ENCODE data around the gene IL19.

The IL19 gene, protein sequence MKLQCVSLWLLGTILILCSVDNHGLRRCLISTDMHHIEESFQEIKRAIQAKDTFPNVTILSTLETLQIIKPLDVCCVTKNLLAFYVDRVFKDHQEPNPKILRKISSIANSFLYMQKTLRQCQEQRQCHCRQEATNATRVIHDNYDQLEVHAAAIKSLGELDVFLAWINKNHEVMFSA

DNA sequence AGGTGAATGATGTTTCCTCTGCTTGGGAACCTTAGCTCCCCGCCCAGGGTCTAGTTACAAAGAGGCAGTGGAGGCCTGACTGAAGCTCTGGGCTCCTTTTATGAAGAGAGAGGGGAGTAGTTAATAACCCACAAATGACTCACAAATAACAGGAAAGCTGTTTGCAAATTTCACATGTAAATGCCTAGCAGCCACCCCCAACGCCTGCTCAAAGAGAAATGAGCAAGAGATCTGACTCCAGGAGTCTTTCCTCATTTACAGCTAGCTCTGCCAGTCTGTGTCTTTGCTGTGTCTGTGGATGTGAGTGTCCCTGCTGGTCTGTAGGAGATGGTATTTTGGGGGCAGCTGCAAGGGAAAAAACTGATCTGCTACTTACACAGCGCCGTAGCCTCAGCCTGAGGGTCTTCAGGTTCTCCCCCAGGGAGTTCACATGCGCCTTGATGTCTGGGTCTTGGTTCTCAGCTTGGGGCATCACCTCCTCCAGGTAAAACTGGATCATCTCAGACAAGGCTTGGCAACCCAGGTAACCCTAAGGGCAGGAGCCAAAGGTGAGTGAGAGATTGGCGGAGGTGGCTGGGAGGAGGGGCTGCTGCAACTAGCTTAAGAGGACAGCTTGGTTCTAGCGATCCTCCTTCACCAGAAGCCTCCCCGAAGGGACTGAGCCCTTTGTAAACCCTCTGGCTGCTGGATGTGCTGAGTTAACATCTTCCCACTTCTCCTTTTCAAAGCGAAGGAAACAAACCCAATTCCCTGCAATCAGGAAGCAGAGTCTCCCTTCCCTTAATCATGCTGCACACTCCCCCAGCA is at the start of gene IL19:
Gene IL19, plus strand, starts transcription at position 243 of the 807 bp plus-strand sequence. CDS start 65,890 bp downstream, outside the sequence.
- intact Hi-C loops (cut with micrococcal nuclease) = loop anchor here (5.0 kb wide), 1 partner anchor 33 kb away; no protein-coding TSS in a partner anchor
- Mint-ChIP-seq H3K9me3 (no peaks in the 10 kb centered on the region), H3K4me1 (ENCODE audit: low read depth) (peaks cover 96% of the 10 kb centered on the region), H3K36me3 (ENCODE audit: low read depth) (peaks cover 46% of the 10 kb centered on the region), H3K27ac (peak within 1 kb of the TSS; percentile 98), H3K27me3 (no peaks in the 10 kb centered on the region), H3K4me3 (peak within 1 kb of the TSS; percentile 91)

DNA sequence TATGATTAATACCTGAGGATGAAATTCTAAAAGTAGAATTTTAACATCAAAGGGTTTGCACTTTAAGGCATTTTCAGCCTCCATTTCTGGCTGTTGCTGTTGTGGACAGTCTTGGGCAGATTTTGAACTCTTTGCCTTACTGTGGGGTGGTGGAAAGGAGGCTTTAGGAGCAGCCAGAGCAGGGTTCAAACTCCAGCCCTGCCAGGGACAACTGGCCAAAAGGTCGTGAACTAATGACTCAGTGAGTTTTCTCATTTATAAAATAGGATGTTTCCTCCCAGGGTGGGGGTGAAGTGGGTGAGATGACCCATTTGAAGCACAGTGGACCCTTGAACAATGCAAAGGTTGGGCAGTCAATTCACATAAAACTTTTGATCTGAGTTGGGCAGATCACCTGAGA is 49.1 kb upstream of the IL19 start:
- no peaks in the 10 kb centered on the region for H3K27me3 Mint-ChIP-seq
- H3K27ac Mint-ChIP-seq = no peak overlapping the region
- H3K9me3 Mint-ChIP-seq = no peaks in the 10 kb centered on the region
- peaks cover 66% of the 10 kb centered on the region for H3K4me1 Mint-ChIP-seq (ENCODE audit: low read depth)
- intact Hi-C loops (cut with micrococcal nuclease) = no loop called here
- no peak overlapping the region for H3K4me3 Mint-ChIP-seq
- no peaks in the 10 kb centered on the region for H3K36me3 Mint-ChIP-seq (ENCODE audit: low read depth)

DNA sequence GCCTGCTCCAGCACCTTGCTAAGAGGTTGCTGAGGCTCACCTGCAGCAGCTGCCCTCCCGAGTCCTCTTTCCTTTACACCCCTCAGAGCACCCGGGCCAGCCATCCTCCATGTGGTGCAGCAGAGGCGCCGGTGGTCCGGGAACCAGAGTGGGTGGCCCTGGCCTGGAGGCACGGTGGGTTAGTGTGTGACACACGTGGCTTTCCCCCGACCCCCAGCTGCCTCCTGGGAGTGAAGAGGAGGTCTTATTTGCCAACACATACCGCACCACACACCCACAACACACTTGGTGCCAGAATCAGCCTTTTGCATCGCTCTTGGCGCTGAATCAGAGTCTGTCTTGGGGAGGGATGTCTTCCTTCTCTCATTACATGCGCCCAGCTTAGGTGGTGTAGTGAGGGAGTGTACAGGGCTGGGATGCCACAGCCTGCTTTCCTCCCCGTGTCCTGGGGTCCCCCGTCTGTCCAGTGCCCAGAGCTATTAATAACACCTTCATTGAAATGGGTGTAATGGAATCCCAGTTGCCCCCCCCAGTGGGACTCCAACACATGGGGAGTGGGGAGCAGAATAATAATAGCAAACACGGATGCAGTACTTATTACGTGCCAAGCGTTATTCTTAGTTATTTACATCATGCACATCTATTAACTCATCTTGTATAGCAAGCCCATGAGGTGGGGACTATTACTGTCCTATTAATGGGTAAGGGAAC is 47.7 kb upstream of the IL19 start:
- Mint-ChIP-seq H3K4me3 (no peak overlapping the region), H3K27ac (no peak overlapping the region), H3K4me1 (ENCODE audit: low read depth) (peaks cover 62% of the 10 kb centered on the region), H3K36me3 (ENCODE audit: low read depth) (no peaks in the 10 kb centered on the region), H3K27me3 (no peaks in the 10 kb centered on the region), H3K9me3 (no peaks in the 10 kb centered on the region)
- intact Hi-C loops (cut with micrococcal nuclease) = no loop called here

DNA sequence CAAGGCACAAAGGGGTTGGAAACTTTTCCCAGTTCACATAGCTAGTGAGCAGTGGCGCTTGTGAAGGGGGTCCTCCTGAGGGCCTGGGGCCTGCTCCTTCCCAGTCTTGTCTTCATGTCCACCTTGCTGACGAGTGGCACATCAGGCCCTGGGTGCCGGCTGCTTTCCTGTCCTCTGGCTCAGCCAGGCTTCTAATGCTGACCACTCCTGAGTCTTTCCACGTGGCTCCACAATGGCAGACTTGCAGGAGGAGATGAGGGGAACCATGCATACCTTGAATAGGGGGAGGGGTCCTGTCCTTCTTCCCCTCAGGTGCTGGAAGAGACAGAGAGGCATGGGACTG is 47.1 kb upstream of the IL19 start:
- H3K27me3 Mint-ChIP-seq = no peaks in the 10 kb centered on the region
- H3K27ac Mint-ChIP-seq = no peak overlapping the region
- intact Hi-C loops (cut with micrococcal nuclease) = no loop called here
- H3K36me3 Mint-ChIP-seq (ENCODE audit: low read depth) = peaks cover 2% of the 10 kb centered on the region
- no peak overlapping the region for H3K4me3 Mint-ChIP-seq
- peaks cover 66% of the 10 kb centered on the region for H3K4me1 Mint-ChIP-seq (ENCODE audit: low read depth)
- H3K9me3 Mint-ChIP-seq = no peaks in the 10 kb centered on the region

DNA sequence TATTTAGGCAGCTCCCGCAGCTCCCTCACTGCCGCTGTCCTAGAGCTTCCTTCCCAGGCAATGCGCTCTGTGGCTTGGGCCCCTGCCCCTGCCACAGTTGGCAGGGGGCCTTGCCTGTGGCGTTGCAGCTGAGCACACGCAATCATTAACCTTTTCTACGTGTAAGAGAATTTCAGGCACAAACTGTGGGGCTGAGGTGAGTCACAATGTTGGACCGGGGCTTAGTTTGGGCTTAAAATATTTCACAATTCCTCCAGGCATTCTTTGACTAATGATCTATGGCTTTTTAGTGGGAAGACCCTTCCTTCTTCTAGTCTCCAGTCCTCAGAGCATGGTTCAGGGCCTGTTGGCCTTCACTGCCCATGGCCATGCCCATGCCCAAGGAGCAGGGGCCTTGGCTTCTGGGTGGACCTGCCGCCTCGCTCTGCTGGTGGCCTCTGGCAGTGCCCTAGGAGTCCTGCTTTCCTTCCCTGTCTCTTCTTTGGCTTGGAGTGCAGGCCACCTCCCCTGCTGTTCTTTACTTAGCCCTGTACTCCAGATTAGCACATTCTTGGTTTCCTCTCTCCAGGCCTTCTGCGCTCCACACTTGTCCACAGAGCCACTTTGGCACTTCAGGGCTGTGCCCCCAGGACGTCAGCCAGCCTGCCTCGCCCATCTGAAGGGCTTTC is 46.6 kb upstream of the IL19 start:
- H3K27me3 Mint-ChIP-seq = no peaks in the 10 kb centered on the region

DNA sequence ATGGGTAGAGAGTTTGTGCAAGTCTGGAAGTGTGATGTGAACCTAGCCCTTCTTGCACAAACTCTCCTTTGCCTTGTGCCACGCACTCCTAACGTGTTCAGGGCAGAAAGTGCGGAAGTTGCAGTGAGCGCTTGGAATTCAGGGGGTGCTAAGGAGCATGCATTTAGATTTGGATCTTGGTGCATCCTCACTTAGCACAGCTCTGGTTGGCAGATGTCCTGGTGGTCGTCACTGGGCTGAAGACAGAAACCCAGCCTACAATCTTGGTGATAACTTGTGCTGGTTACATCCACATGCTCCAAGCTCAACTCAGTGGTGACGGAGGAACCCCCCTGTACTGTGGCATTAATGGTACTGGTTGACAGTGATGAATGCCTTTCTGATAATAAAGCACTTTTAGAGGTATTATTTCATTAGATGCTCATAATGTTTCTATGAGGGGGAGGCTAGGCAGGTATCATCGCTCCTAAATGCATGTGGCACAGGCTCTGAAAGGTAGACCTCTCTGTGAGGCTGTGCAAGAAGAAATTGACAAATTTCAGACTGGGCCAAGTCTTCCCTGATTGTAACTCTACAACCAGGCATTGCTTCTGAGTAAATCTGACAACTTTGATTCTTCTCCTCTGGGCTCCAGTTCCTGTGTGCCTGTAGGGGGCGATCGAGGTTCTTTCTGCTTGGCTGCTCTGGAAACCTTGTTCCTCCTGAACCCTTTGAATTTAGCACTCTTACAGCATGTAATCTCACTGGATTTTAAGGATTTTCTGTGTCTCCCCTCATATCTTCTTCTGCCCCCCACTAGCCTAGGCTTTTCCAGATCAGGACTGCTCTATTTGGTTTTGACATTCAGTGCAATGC is 45.2 kb upstream of the IL19 start:
- H3K27me3 Mint-ChIP-seq = no peaks in the 10 kb centered on the region
- no peak overlapping the region for H3K27ac Mint-ChIP-seq
- peaks cover 21% of the 10 kb centered on the region for H3K36me3 Mint-ChIP-seq (ENCODE audit: low read depth)
- H3K4me1 Mint-ChIP-seq (ENCODE audit: low read depth) = peaks cover 78% of the 10 kb centered on the region
- intact Hi-C loops (cut with micrococcal nuclease) = loop anchor here (5.0 kb wide), 1 partner anchor 257 kb away; no protein-coding TSS in a partner anchor
- H3K9me3 Mint-ChIP-seq = no peaks in the 10 kb centered on the region
- H3K4me3 Mint-ChIP-seq = no peak overlapping the region

More for the DNA sequence above, 46.6 kb upstream of the IL19 start:
- H3K27ac Mint-ChIP-seq = no peak overlapping the region
- H3K4me1 Mint-ChIP-seq (ENCODE audit: low read depth) = peaks cover 70% of the 10 kb centered on the region
- no peak overlapping the region for H3K4me3 Mint-ChIP-seq
- H3K36me3 Mint-ChIP-seq (ENCODE audit: low read depth) = peaks cover 7% of the 10 kb centered on the region
- intact Hi-C loops (cut with micrococcal nuclease) = no loop called here
- H3K9me3 Mint-ChIP-seq = no peaks in the 10 kb centered on the region

DNA sequence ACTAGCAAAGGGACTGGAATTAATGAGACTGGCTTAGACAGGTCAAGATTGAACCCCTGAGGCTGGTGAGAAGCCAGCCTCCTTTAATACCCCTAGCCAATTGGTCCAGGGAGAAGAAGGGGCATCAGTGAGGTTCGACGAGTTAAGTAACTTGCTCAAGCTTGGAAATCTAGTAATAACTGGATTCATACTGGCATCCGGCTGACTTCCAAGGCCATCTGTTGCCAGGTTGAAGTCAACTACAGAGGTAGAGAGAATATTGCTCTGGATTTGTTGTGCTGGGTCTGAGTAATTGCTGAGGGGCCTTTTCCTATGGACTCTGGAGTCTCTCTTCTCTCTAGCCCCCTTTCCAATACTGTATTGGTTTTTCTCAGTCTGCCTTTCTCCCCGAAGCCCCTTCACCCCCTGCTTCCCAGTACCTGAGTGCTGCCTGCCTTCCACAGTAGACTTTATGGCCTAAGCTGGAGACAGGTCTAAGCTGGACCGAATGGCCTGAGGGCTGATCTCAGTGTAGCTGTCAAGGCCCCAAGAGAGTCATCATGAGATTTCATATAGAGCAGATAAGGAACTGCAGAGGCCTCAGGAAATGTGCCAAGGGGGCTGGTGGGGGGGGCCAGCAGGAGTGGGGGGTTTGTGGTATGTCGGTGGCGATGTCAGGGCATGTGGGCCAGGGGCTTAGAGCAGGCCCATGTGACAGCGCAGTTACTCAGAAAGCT is 42.4 kb upstream of the IL19 start:
- Mint-ChIP-seq H3K9me3 (no peaks in the 10 kb centered on the region), H3K4me1 (ENCODE audit: low read depth) (peaks cover 70% of the 10 kb centered on the region), H3K4me3 (no peak overlapping the region), H3K27ac (peak overlapping the region; percentile 7), H3K27me3 (no peaks in the 10 kb centered on the region), H3K36me3 (ENCODE audit: low read depth) (peaks cover 49% of the 10 kb centered on the region)
- intact Hi-C loops (cut with micrococcal nuclease) = loop anchor here (2.0 to 5.0 kb wide), 3 partner anchors 81 to 254 kb away; no protein-coding TSS in a partner anchor

DNA sequence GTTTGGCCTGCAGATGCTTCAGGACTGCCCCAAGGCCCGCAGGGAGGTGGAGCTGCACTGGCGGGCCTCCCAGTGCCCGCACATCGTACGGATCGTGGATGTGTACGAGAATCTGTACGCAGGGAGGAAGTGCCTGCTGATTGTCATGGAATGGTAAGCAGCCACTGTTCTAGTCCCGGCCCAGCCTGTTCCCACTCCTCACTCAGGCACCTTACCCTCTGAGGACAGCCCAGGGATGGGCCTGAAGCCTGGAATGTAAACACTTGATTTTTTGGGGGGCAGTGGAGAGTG is 41.9 kb upstream of the IL19 start:
- intact Hi-C loops (cut with micrococcal nuclease) = loop anchor here (5.0 kb wide), 1 partner anchor 254 kb away; no protein-coding TSS in a partner anchor
- peaks cover 70% of the 10 kb centered on the region for H3K4me1 Mint-ChIP-seq (ENCODE audit: low read depth)
- H3K36me3 Mint-ChIP-seq (ENCODE audit: low read depth) = peaks cover 54% of the 10 kb centered on the region
- no peaks in the 10 kb centered on the region for H3K9me3 Mint-ChIP-seq
- no peaks in the 10 kb centered on the region for H3K27me3 Mint-ChIP-seq
- no peak overlapping the region for H3K4me3 Mint-ChIP-seq
- H3K27ac Mint-ChIP-seq = peak overlapping the region; percentile 7

DNA sequence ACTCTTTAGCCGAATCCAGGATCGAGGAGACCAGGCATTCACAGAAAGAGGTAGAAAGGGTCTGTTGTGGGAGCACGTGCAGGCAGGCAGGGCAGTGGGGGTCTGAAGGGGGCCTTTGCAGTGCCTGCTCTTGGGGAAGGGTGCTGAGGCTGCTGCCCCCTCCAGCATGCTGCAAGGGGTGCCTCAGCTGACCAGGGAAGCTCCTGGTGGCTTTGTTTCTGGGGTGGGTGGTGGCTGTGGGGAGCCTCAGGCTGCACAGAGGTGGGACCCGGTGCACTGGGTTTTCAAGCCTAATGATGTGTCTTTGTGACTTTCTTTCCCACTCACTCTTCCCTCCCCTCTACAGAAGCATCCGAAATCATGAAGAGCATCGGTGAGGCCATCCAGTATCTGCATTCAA is 41.5 kb upstream of the IL19 start:
- intact Hi-C loops (cut with micrococcal nuclease) = loop anchor here (5.0 kb wide), 1 partner anchor 253 kb away; no protein-coding TSS in a partner anchor
- Mint-ChIP-seq H3K27me3 (no peaks in the 10 kb centered on the region), H3K4me3 (no peak overlapping the region), H3K9me3 (no peaks in the 10 kb centered on the region), H3K27ac (peak overlapping the region; percentile 7), H3K36me3 (ENCODE audit: low read depth) (peaks cover 58% of the 10 kb centered on the region), H3K4me1 (ENCODE audit: low read depth) (peaks cover 70% of the 10 kb centered on the region)

DNA sequence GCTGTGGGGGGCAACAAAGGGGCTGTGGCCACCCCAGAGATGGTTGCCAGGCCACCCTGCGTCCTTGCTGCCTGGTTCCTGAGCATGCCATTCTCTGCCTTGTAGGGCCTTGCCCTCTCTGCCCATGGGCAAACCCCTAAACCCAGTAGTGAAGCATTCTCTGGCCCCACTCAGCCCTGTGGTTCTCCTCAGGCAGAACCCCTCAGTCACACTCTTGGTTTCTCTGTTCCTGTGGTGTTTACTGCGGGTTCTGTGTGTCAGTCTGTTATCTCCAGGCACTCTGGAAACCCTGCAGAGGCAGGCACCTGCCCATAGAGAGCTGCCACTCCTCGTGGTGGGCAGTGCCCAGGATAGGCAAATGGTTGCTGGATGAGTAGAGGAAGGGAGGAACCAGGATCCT is 41.1 kb upstream of the IL19 start:
- intact Hi-C loops (cut with micrococcal nuclease) = loop anchor here (5.0 kb wide), 1 partner anchor 253 kb away; no protein-coding TSS in a partner anchor
- Mint-ChIP-seq H3K27ac (no peak overlapping the region), H3K27me3 (no peaks in the 10 kb centered on the region), H3K36me3 (ENCODE audit: low read depth) (peaks cover 58% of the 10 kb centered on the region), H3K4me1 (ENCODE audit: low read depth) (peaks cover 70% of the 10 kb centered on the region), H3K4me3 (no peak overlapping the region), H3K9me3 (no peaks in the 10 kb centered on the region)

DNA sequence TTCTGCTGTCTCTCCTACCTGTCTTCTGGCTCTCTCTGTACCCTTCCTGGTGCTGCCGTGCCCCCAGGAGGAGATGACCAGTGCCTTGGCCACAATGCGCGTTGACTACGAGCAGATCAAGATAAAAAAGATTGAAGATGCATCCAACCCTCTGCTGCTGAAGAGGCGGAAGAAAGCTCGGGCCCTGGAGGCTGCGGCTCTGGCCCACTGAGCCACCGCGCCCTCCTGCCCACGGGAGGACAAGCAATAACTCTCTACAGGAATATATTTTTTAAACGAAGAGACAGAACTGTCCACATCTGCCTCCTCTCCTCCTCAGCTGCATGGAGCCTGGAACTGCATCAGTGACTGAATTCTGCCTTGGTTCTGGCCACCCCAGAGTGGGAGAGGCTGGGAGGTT is 38.1 kb upstream of the IL19 start:
- Mint-ChIP-seq H3K27ac (no peak overlapping the region), H3K36me3 (ENCODE audit: low read depth) (peaks cover 68% of the 10 kb centered on the region), H3K27me3 (no peaks in the 10 kb centered on the region), H3K4me1 (ENCODE audit: low read depth) (peaks cover 82% of the 10 kb centered on the region), H3K4me3 (no peak overlapping the region), H3K9me3 (no peaks in the 10 kb centered on the region)
- intact Hi-C loops (cut with micrococcal nuclease) = no loop called here

DNA sequence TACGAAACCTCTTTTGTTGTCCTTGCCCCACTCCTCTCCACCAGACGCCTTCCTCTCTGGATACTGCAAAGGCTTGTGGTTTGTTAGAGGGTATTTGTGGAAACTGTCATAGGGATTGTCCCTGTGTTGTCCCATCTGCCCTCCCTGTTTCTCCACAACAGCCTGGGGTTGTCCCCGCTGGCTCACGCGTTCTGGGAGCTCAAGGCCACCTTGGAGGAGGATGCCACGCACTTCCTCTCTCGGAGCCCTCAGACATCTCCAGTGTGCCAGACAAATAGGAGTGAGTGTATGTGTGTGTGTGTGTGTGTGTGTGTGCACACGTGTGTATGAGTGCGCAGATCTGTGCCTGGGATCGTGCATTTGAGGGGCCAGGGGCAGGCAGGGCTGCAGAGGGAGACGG is 37.6 kb upstream of the IL19 start:
- no peaks in the 10 kb centered on the region for H3K27me3 Mint-ChIP-seq
- no peak overlapping the region for H3K27ac Mint-ChIP-seq
- H3K4me1 Mint-ChIP-seq (ENCODE audit: low read depth) = peaks cover 82% of the 10 kb centered on the region
- H3K9me3 Mint-ChIP-seq = no peaks in the 10 kb centered on the region
- peaks cover 68% of the 10 kb centered on the region for H3K36me3 Mint-ChIP-seq (ENCODE audit: low read depth)
- H3K4me3 Mint-ChIP-seq = no peak overlapping the region
- intact Hi-C loops (cut with micrococcal nuclease) = no loop called here
